ENCODE results near the gene PCF11. TPM values are rescaled to one million over a fixed set of nuclear protein-coding genes. Genes with fewer than 3 reads are reported as not detected.

The PCF11 gene
- polyA plus RNA-seq, 1 donor from 2014 or later = 82.4 TPM

GRCh38 chr11:83147895-83148294 is 9.0 kb upstream of the PCF11 start:
- Histone ChIP-seq H3K79me2 (replicated peaks; ENCODE audit: insufficient read depth, low read length) (no peaks in the 10 kb centered on the region), H3K9me3 (ENCODE audit: low read length) (no peaks in the 10 kb centered on the region), H3K4me3 (ENCODE audit: low read length) (no peak overlapping the region), H3K27ac (ENCODE audit: low read length) (no peak overlapping the region), H2AFZ (ENCODE audit: low read depth, low read length) (no peak overlapping the region), H3K9me2 (ENCODE audit: insufficient read depth, low read length) (no peaks in the 10 kb centered on the region), H3K27me3 (ENCODE audit: insufficient read depth, low read depth, low read length) (no peaks in the 10 kb centered on the region), H4K20me1 (ENCODE audit: insufficient read depth) (no peaks in the 10 kb centered on the region), H3K36me3 (ENCODE audit: insufficient read depth, low read length) (no peaks in the 10 kb centered on the region), H3F3A (ENCODE audit: insufficient read depth, low read length, poor library complexity, severe bottlenecking) (no peaks in the 10 kb centered on the region), H3K4me2 (ENCODE audit: low read length) (no peak overlapping the region), H3K9ac (ENCODE audit: low read length) (no peak overlapping the region)
- TF ChIP-seq CTCF (IDR thresholded peaks at IDR 0.05; ENCODE audit: poor library complexity, severe bottlenecking) (no peak), REST (IDR thresholded peaks at IDR 0.05; ENCODE audit: borderline replicate concordance) (no peak), EP300 (conservative IDR thresholded peaks at IDR 0.05; ENCODE audit: poor library complexity, severe bottlenecking) (no peak), TAF1 (IDR thresholded peaks at IDR 0.05; ENCODE audit: low read depth) (no peak), RAD21 (conservative IDR thresholded peaks at IDR 0.05) (no peak), SMC3 (conservative IDR thresholded peaks at IDR 0.05; ENCODE audit: poor library complexity) (no peak), POLR2AphosphoS5 (IDR thresholded peaks at IDR 0.05) (no peak), MXI1 (conservative IDR thresholded peaks at IDR 0.05; ENCODE audit: poor library complexity, severe bottlenecking) (no peak), EZH2 (IDR thresholded peaks at IDR 0.05; ENCODE audit: borderline replicate concordance, insufficient read depth, low read length, poor library complexity, severe bottlenecking) (no peak)

GRCh38 chr11:83150450-83150849 is 6.5 kb upstream of the PCF11 start:
- Histone ChIP-seq H2AFZ (ENCODE audit: low read depth, low read length) (no peak overlapping the region), H3K27ac (ENCODE audit: low read length) (no peak overlapping the region), H3K36me3 (ENCODE audit: insufficient read depth, low read length) (no peaks in the 10 kb centered on the region), H4K20me1 (ENCODE audit: insufficient read depth) (no peaks in the 10 kb centered on the region), H3K27me3 (ENCODE audit: insufficient read depth, low read depth, low read length) (no peaks in the 10 kb centered on the region), H3K4me2 (ENCODE audit: low read length) (no peak overlapping the region), H3K9me3 (ENCODE audit: low read length) (no peaks in the 10 kb centered on the region), H3F3A (ENCODE audit: insufficient read depth, low read length, poor library complexity, severe bottlenecking) (no peaks in the 10 kb centered on the region), H3K79me2 (replicated peaks; ENCODE audit: insufficient read depth, low read length) (no peaks in the 10 kb centered on the region), H3K4me3 (ENCODE audit: low read length) (no peak overlapping the region), H3K9ac (ENCODE audit: low read length) (no peak overlapping the region), H3K9me2 (ENCODE audit: insufficient read depth, low read length) (no peaks in the 10 kb centered on the region)
- TF ChIP-seq TAF1 (IDR thresholded peaks at IDR 0.05; ENCODE audit: low read depth) (no peak), REST (IDR thresholded peaks at IDR 0.05; ENCODE audit: borderline replicate concordance) (no peak), RAD21 (conservative IDR thresholded peaks at IDR 0.05) (no peak), EZH2 (IDR thresholded peaks at IDR 0.05; ENCODE audit: borderline replicate concordance, insufficient read depth, low read length, poor library complexity, severe bottlenecking) (no peak), MXI1 (conservative IDR thresholded peaks at IDR 0.05; ENCODE audit: poor library complexity, severe bottlenecking) (no peak), CTCF (IDR thresholded peaks at IDR 0.05; ENCODE audit: poor library complexity, severe bottlenecking) (no peak), SMC3 (conservative IDR thresholded peaks at IDR 0.05; ENCODE audit: poor library complexity) (no peak), POLR2AphosphoS5 (IDR thresholded peaks at IDR 0.05) (no peak), EP300 (conservative IDR thresholded peaks at IDR 0.05; ENCODE audit: poor library complexity, severe bottlenecking) (no peak)
